Panc1 (cell line): ENCODE results near the gene TSPAN10.

Source experiments
- CTCF ChIP-seq: fragments of 450-650 bp; IDR thresholded peaks from 2 replicates; pipeline ENCODE4 v1.5.1; 2017; ENCODE audit warnings: mild to moderate bottlenecking
- POLR2AphosphoS5 ChIP-seq: IDR thresholded peaks from 2 replicates; pipeline ENCODE4 v1.6.1; 2012; ENCODE audit warnings: mild to moderate bottlenecking, low read depth, low read length, moderate library complexity
- REST ChIP-seq, 2 experiments: IDR thresholded peaks; 2 replicates each; pipeline ENCODE4 v1.6.1; 2011 to 2012; ENCODE audit warnings: low read depth in 2 of 2, control low read depth in 1 of 2, low read length in 1 of 2, mild to moderate bottlenecking in 1 of 2, moderate library complexity in 1 of 2; ENCODE audit not compliant: insufficient read depth in 1 of 2
- SIN3A ChIP-seq: IDR thresholded peaks from 2 replicates; pipeline ENCODE4 v1.6.1; 2012; ENCODE audit warnings: low read depth, mild to moderate bottlenecking, low read length, moderate library complexity, borderline replicate concordance; ENCODE audit not compliant: insufficient read depth
- TCF7L2 ChIP-seq: IDR thresholded peaks from 2 replicates; pipeline ENCODE4 v1.6.1; 2011; ENCODE audit warnings: mild to moderate bottlenecking, low read depth, low read length, inconsistent platforms

GRCh38 chr17:81589612-81590011, 47.4 kb upstream of the TSPAN10 start:
- no peak for TF ChIP-seq CTCF
- no peak for TF ChIP-seq TCF7L2
- TF ChIP-seq POLR2AphosphoS5 = 0 out of 2 replicates have a peak, but pooled peaks have one; percentile 46
- TF ChIP-seq REST (IDR thresholded peaks at IDR 0.05; ENCODE audit: insufficient read depth in 1 of 2, low read depth in 2 of 2, low read length in 1 of 2) = no peak
- TF ChIP-seq SIN3A = no peak
